Spleen (tissue), 7 donors: Measurements from ENCODE around the gene DOK5.

ENCODE experiments used
- POLR2A ChIP-seq, 3 donors: fragments of 450-650 bp; IDR thresholded peaks; one replicate each; pipeline ENCODE4 v1.5.1; 2017; ENCODE audit warnings: antibody characterized with exemption in 3 of 3, mild to moderate bottlenecking in 1 of 3
- TF ChIP-seq, protein P1 (sequence below), 11 experiments: fragments of 200-600 bp in 7 of 11; fragments of 450-650 bp in 4 of 11; sonication (generic) in 4 of 11; IDR thresholded peaks in 8 of 11; conservative IDR thresholded peaks in 3 of 11; 1 replicate in 7 of 11; 2 replicates in 4 of 11; pipeline versions ENCODE4 v1.4.0 to v1.8.0; 2016 to 2021; ENCODE audit warnings: antibody characterized with exemption in 11 of 11, inconsistent platforms in 4 of 11, mild to moderate bottlenecking in 1 of 11
- donor health status: DM: no; HTN: no; CAD: no; lungs with moderate emphysema.
- donor health status: DM: no; HTN: no; CAD: no.
- donor health status: DM: no; HTN: no; CAD: no.

DNA sequence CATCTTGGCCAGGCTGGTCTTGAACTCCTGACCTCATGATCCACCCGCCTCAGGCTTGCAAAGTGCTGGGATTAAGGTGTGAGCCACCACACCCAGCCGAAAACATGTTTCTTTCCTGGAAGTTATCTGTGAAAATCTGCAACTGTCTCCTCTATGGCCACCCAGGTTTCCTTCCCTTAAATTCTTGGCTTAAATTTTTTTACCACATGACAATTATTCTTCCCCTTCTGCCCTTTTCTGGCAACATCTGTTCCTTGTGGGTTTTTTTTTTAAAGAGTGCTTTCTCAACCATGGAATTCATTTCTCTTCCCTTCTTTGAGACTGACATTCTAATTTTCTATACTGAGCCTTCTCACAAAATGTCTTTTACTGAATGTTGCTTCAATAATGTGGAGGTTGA, 59.6 kb downstream of the DOK5 start:
- TF ChIP-seq POLR2A (IDR thresholded peaks at IDR 0.05) = no peak
- TF ChIP-seq, protein P1, sequence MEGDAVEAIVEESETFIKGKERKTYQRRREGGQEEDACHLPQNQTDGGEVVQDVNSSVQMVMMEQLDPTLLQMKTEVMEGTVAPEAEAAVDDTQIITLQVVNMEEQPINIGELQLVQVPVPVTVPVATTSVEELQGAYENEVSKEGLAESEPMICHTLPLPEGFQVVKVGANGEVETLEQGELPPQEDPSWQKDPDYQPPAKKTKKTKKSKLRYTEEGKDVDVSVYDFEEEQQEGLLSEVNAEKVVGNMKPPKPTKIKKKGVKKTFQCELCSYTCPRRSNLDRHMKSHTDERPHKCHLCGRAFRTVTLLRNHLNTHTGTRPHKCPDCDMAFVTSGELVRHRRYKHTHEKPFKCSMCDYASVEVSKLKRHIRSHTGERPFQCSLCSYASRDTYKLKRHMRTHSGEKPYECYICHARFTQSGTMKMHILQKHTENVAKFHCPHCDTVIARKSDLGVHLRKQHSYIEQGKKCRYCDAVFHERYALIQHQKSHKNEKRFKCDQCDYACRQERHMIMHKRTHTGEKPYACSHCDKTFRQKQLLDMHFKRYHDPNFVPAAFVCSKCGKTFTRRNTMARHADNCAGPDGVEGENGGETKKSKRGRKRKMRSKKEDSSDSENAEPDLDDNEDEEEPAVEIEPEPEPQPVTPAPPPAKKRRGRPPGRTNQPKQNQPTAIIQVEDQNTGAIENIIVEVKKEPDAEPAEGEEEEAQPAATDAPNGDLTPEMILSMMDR (IDR thresholded peaks at IDR 0.05 in 8 of 11, conservative IDR thresholded peaks at IDR 0.05 in 3 of 11) = no peak
